AG10803 (cell line): ENCODE measurements around the gene FSTL4.
"Not testable (repeated sequence)": the region's sequence is repeated elsewhere in the genome, so short reads cannot be mapped to it uniquely, and the experiment has no call there.

Experiments
- DNase-seq: peaks from one replicate; pipeline ENCODE4 v3.0.0; 2010; ENCODE audit warnings: low read depth
- H3K4me3 ChIP-seq: 2 replicates; pipeline ENCODE4 v1.5.1; 2011; ENCODE audit warnings: mild to moderate bottlenecking, low read length, control low read depth
- TF ChIP-seq, protein P1 (sequence below): conservative IDR thresholded peaks from 2 replicates; pipeline ENCODE4 v1.5.1; 2011; ENCODE audit warnings: mild to moderate bottlenecking, low read length, control low read depth, inconsistent platforms

FSTL4 gene

DNA sequence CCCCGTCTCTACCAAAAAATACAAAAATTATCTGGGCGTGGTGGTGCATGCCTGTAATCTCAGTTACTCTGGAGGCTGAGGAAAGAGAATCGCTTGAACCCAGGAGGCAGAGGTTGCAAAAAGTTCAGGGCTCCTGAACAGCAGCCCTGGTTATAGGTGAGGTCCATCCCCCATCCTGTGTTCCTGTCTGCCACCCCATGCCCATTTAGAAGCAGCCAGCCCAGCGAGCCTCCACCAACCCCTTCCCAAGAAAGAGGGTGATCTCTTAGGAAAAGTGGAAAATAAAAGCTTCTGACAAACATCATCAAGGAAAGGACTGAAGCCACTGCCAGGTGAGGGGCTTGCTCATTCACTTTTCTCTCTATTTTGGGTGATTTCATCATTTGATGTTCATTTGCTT lies 55.8 kb downstream of the FSTL4 start:
- TF ChIP-seq, protein P1, sequence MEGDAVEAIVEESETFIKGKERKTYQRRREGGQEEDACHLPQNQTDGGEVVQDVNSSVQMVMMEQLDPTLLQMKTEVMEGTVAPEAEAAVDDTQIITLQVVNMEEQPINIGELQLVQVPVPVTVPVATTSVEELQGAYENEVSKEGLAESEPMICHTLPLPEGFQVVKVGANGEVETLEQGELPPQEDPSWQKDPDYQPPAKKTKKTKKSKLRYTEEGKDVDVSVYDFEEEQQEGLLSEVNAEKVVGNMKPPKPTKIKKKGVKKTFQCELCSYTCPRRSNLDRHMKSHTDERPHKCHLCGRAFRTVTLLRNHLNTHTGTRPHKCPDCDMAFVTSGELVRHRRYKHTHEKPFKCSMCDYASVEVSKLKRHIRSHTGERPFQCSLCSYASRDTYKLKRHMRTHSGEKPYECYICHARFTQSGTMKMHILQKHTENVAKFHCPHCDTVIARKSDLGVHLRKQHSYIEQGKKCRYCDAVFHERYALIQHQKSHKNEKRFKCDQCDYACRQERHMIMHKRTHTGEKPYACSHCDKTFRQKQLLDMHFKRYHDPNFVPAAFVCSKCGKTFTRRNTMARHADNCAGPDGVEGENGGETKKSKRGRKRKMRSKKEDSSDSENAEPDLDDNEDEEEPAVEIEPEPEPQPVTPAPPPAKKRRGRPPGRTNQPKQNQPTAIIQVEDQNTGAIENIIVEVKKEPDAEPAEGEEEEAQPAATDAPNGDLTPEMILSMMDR = no peak
- no peak overlapping the region for H3K4me3 ChIP-seq
- DNase-seq = no peak

DNA sequence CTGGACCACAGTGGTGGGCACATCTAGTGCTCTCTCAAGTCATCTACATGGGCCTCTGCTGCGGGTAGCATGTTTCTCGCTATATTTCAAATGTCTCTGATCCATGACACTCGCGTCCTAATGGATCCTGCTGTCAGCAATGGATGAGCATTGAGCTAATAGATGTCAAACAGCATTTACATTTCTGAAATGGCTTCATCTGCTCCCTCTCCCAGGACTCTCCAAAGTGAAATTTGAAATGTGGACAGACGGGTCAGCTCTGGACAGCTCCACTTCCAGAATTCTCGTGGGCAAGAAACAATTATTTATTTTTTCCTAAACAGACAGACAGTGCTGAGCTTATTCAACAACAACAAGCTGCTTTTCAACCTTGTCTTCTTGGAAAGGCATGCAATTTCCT lies 58.1 kb downstream of the FSTL4 start:
- no peak for DNase-seq
- TF ChIP-seq, protein P1 = no peak
- no peak overlapping the region for H3K4me3 ChIP-seq

DNA sequence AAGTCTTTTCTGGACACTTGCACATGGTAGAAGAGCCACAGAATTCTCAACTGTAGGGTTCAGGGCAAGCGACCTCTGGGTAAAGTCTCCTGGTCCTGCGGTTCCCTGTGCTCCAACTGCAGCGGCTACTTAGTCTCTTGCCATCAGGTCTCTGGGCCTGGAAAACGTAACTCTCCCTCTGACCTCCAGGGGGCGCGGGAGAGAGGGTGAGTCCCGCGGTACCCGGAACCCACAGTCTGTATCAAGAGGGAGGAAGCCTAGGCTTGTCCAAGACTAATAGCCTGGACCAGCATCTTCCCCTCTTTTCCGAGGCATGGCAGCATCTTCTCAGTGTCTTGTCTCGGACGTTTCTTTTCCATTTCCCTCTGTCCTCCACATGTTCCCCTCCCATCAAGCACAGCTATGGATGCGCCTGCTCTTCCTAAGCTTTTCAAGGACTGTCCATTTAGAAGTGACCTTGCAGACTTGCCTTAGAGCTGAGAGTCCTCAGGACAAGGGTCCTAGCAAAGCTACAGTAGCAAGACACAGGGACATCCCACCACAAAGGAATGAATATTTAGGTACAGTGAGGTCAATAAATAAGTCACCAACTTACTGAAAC lies 59.3 kb downstream of the FSTL4 start:
- DNase-seq = peak; percentile 38
- TF ChIP-seq, protein P1 = peak; percentile 65
- H3K4me3 ChIP-seq = no peak overlapping the region

DNA sequence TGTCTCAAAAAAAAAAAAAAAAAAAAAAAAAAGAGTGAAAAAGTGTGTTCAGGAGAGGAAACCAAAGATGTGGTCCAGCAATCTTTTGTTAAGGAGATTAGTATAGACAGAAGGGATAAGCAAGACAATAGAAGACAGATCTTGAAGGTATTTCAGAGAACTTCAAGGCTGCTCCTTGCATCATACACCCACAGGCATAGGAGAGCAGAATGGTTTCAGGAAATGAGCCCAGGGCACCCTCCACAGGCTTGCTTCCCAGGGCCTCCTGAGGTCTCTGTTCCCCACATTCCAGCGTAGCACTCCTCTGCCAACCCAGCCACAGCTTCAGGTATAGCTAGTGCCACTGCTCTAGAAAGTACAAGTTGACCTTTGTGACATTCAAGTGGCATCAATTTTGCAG lies 65.8 kb downstream of the FSTL4 start:
- TF ChIP-seq, protein P1 = no peak
- no peak for DNase-seq
- H3K4me3 ChIP-seq = no peak overlapping the region

DNA sequence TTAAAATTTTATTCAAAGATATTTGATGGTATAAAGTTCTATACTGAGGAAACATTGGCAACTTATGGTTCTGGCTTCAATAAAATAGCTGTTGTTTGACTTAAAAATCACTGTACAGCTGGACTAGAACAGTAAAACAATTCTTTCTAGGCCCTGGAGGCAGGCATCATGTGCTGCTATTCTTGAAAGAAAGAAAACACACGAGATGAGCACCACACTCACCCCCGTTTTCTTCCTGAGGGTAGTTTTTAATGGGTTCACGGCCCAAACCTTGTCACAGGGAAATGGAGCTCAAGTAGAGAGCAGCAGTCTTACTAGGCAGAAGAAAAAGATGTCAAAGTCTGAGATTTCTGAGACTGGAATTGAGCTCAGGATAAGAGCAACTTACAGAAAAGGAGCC lies 68.0 kb downstream of the FSTL4 start:
- H3K4me3 ChIP-seq = no peak overlapping the region
- TF ChIP-seq, protein P1 = no peak
- no peak for DNase-seq

DNA sequence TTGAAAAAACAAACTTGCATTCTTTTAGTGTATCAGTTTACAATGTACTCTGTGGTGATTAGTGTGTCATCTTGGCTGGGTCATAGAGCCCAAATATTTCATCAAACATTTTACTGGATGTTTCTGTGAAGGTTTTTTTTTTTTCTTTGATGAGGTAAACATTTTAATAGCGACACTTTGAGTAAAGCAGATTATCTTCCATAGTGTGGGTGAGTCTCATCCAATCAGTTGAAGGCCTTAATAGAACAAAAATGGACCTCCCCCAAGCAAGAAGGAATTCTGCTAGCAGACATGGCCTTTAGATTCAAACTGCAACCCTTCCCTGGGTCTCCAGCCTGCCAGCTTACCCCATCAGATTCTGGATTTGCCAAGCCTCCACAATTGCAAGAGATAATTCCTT lies 72.5 kb downstream of the FSTL4 start:
- no peak for DNase-seq
- no peak overlapping the region for H3K4me3 ChIP-seq
- TF ChIP-seq, protein P1 = no peak

DNA sequence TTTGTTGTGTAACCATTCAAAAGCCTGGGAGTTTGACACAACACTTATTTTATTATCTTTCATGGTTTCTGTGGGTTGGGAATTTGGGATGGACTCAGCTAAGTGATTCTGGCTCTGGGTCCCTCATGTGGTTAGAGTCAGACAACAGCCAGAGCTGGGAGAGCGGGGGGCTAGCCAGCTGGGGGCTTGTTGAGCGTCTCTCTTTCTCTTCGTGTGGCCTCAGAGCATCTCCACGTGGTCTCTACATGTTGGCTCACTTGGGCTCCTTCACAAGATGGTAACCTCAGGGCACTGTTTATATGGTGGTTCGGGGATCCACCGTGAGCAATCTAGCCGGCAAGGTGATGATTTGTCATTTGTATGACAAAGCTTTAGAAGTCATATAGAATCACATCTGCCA lies 73.6 kb downstream of the FSTL4 start:
- TF ChIP-seq, protein P1 = no peak
- DNase-seq = no peak
- H3K4me3 ChIP-seq = no peak overlapping the region

DNA sequence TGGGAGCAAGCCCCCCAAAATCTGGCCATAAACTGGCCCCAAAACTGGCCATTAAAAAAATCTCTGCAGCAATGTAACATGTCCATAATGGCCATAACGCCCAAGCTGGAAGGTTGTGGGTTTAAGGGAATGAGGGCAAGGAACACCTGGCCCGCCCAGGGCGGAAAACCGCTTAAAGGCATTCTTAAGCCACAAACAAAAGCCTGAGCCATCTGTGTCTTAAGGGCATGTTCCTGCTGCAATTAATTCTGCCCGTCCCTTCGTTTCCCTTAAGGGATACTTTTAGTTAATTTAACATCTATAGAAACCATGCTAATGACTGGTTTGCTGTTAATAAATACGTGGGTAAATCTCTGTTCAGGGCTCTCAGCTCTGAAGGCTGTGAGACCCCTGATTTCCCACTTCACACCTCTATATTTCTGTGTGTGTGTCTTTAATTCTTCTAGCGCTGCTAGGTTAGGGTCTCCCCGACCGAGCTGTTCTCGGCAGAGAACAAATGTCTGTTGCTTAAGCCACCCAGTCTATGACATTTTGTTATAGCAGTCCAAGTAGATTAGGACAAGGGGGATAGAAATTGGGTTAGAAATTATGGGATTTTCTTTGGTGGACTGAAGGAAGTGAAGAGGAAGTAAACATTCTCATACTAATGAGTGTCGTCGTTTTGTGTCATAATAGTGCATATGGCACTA lies 77.0 kb downstream of the FSTL4 start:
- not testable (repeated sequence) for H3K4me3 ChIP-seq, DNase-seq
